ENCODE measurements around the gene C16orf95. TPM values are rescaled to one million over a fixed set of nuclear protein-coding genes. Genes with fewer than 3 reads are reported as not detected.
A peak's percentile ranks its signal among the peaks of the same experiment; 100 is the strongest.

The C16orf95 gene
- total and polyA plus RNA-seq, 8 donors = 1.1 to 4.7 (median 2.9) TPM

GRCh38 chr16:87359121-87359520 lies 41.9 kb upstream of the C16orf95 start:
- WGBS, 2 donors = 91 to 93% methylated on average over 7 of the region's 7 CpGs
- Histone ChIP-seq H3K36me3 (peaks cover 0 to 13% (median 0%) of the 10 kb centered on the region in 3 donors), H3K9me3 (no peaks in the 10 kb centered on the region), H3K27me3 (no peaks in the 10 kb centered on the region), H3K27ac (no peak overlapping the region), H3K4me3 (no peak overlapping the region), H3K4me1 (peaks cover 0 to 2% (median 2%) of the 10 kb centered on the region in 3 donors)
- peak in 1 of 6 donors; percentile 11 for DNase-seq
- TF ChIP-seq CTCF (IDR thresholded peaks at IDR 0.05) = no peak
- intact Hi-C loops (cut with DNase I) = no loop called here
- no peak for FAIRE-seq
- ATAC-seq = peak in 1 of 4 donors; percentile 5

GRCh38 chr16:87358696-87359095 lies 41.5 kb upstream of the C16orf95 start:
- H3K4me1 ChIP-seq = no peaks in the 10 kb centered on the region
- H3K9me3 ChIP-seq = no peaks in the 10 kb centered on the region
- TF ChIP-seq CTCF (IDR thresholded peaks at IDR 0.05) = no peak
- 76 to 77% methylated on average over 9 of the region's 9 CpGs for whole genome bisulfite sequencing, 2 donors
- no peaks in the 10 kb centered on the region for H3K27me3 ChIP-seq
- ATAC-seq = peak in 2 of 4 donors; percentile 34 to 43
- no peak overlapping the region for H3K27ac ChIP-seq
- intact Hi-C loops (cut with DNase I) = no loop called here
- FAIRE-seq = no peak
- H3K36me3 ChIP-seq = peaks cover 0 to 13% (median 0%) of the 10 kb centered on the region in 3 donors
- DNase-seq = peak in 1 of 6 donors; percentile 13
- no peak overlapping the region for H3K4me3 ChIP-seq

GRCh38 chr16:87358250-87358649 lies 41.1 kb upstream of the C16orf95 start:
- H3K4me1 ChIP-seq = no peaks in the 10 kb centered on the region
- no peaks in the 10 kb centered on the region for H3K27me3 ChIP-seq
- peaks cover 0 to 13% (median 0%) of the 10 kb centered on the region in 3 donors for H3K36me3 ChIP-seq
- no peak for FAIRE-seq
- no peak overlapping the region for H3K4me3 ChIP-seq
- TF ChIP-seq CTCF (IDR thresholded peaks at IDR 0.05) = no peak
- H3K9me3 ChIP-seq = no peaks in the 10 kb centered on the region
- DNase-seq = peak in 1 of 6 donors; percentile 4
- no peak overlapping the region for H3K27ac ChIP-seq
- no peak for ATAC-seq
- 92 to 94% methylated on average over 17 of the region's 17 CpGs for WGBS, 2 donors
- intact Hi-C loops (cut with DNase I) = no loop called here

- Histone ChIP-seq H3K4me1 (no peaks in the 10 kb centered on the region), H3K27ac (no peak overlapping the region), H3K27me3 (no peaks in the 10 kb centered on the region), H3K36me3 (peaks cover 0 to 13% (median 0%) of the 10 kb centered on the region in 3 donors), H3K4me3 (no peak overlapping the region), H3K9me3 (no peaks in the 10 kb centered on the region)
- DNase-seq (peak in 1 of 6 donors; percentile 5), ATAC-seq (no peak), FAIRE-seq (no peak)
- WGBS, 2 donors = 94% methylated on average over 8 of the region's 8 CpGs
- intact Hi-C loops (cut with DNase I) = no loop called here
- no peak for TF ChIP-seq CTCF (IDR thresholded peaks at IDR 0.05)
Observed at GRCh38 chr16:87356491-87356853, 39.3 kb upstream of the C16orf95 start.

GRCh38 chr16:87353613-87354012 lies 36.4 kb upstream of the C16orf95 start:
- Histone ChIP-seq H3K4me1 (no peaks in the 10 kb centered on the region), H3K27ac (no peak overlapping the region), H3K9me3 (no peaks in the 10 kb centered on the region), H3K36me3 (no peaks in the 10 kb centered on the region), H3K4me3 (no peak overlapping the region), H3K27me3 (no peaks in the 10 kb centered on the region)
- DNase-seq (peak in 1 of 6 donors; percentile 11), ATAC-seq (no peak), FAIRE-seq (no peak)
- no peak for TF ChIP-seq CTCF (IDR thresholded peaks at IDR 0.05)
- WGBS, 2 donors = 91 to 97% methylated on average over 17 of the region's 17 CpGs
- intact Hi-C loops (cut with DNase I) = no loop called here

All from pancreas (tissue), 10 donors.